Measurements from ENCODE around the gene C2orf49.

Gene C2orf49

GRCh38 chr2:105369777-105370690 lies 32.7 kb downstream of the C2orf49 start:
- no peaks in the 10 kb centered on the region for H3K4me1 ChIP-seq (ENCODE audit: control insufficient read depth, insufficient read depth, low read length)
- no peaks in the 10 kb centered on the region for H3K9me3 ChIP-seq (ENCODE audit: control insufficient read depth, insufficient read depth, low read length)
- H3K36me3 ChIP-seq (ENCODE audit: control insufficient read depth, insufficient read depth, low read length) = peaks cover 4% of the 10 kb centered on the region
- H3K27me3 ChIP-seq (ENCODE audit: control insufficient read depth, insufficient read depth, low read length) = no peaks in the 10 kb centered on the region
- H3K4me3 ChIP-seq (ENCODE audit: low read depth, low read length) = no peak overlapping the region
- no peak overlapping the region for H3K9ac ChIP-seq (ENCODE audit: low read depth, low read length)

- Histone ChIP-seq H3K4me3 (ENCODE audit: low read depth, low read length) (no peak overlapping the region), H3K9me3 (ENCODE audit: control insufficient read depth, insufficient read depth, low read length) (no peaks in the 10 kb centered on the region), H3K9ac (ENCODE audit: low read depth, low read length) (no peak overlapping the region), H3K27me3 (ENCODE audit: control insufficient read depth, insufficient read depth, low read length) (no peaks in the 10 kb centered on the region), H3K36me3 (ENCODE audit: control insufficient read depth, insufficient read depth, low read length) (peaks cover 7% of the 10 kb centered on the region), H3K4me1 (ENCODE audit: control insufficient read depth, insufficient read depth, low read length) (no peaks in the 10 kb centered on the region)
These were observed 33.8 kb downstream of the C2orf49 start for GRCh38 chr2:105371156-105371555.

- peaks cover 7% of the 10 kb centered on the region for H3K36me3 ChIP-seq (ENCODE audit: control insufficient read depth, insufficient read depth, low read length)
These were observed 34.5 kb downstream of the C2orf49 start for GRCh38 chr2:105371810-105372209.

GRCh38 chr2:105373344-105373781 lies 36.0 kb downstream of the C2orf49 start:
- Histone ChIP-seq H3K4me3 (ENCODE audit: low read depth, low read length) (no peak overlapping the region), H3K4me1 (ENCODE audit: control insufficient read depth, insufficient read depth, low read length) (no peaks in the 10 kb centered on the region), H3K9me3 (ENCODE audit: control insufficient read depth, insufficient read depth, low read length) (no peaks in the 10 kb centered on the region), H3K36me3 (ENCODE audit: control insufficient read depth, insufficient read depth, low read length) (peaks cover 3% of the 10 kb centered on the region), H3K9ac (ENCODE audit: low read depth, low read length) (no peak overlapping the region), H3K27me3 (ENCODE audit: control insufficient read depth, insufficient read depth, low read length) (no peaks in the 10 kb centered on the region)

More at GRCh38 chr2:105371810-105372209, 34.5 kb downstream of the C2orf49 start:
- Histone ChIP-seq H3K4me1 (ENCODE audit: control insufficient read depth, insufficient read depth, low read length) (no peaks in the 10 kb centered on the region), H3K4me3 (ENCODE audit: low read depth, low read length) (no peak overlapping the region), H3K9me3 (ENCODE audit: control insufficient read depth, insufficient read depth, low read length) (no peaks in the 10 kb centered on the region), H3K27me3 (ENCODE audit: control insufficient read depth, insufficient read depth, low read length) (no peaks in the 10 kb centered on the region), H3K9ac (ENCODE audit: low read depth, low read length) (no peak overlapping the region)

GRCh38 chr2:105373895-105374401 lies 36.6 kb downstream of the C2orf49 start:
- H3K36me3 ChIP-seq (ENCODE audit: control insufficient read depth, insufficient read depth, low read length) = peaks cover 3% of the 10 kb centered on the region
- no peak overlapping the region for H3K9ac ChIP-seq (ENCODE audit: low read depth, low read length)
- H3K9me3 ChIP-seq (ENCODE audit: control insufficient read depth, insufficient read depth, low read length) = no peaks in the 10 kb centered on the region
- no peak overlapping the region for H3K4me3 ChIP-seq (ENCODE audit: low read depth, low read length)
- H3K27me3 ChIP-seq (ENCODE audit: control insufficient read depth, insufficient read depth, low read length) = no peaks in the 10 kb centered on the region
- H3K4me1 ChIP-seq (ENCODE audit: control insufficient read depth, insufficient read depth, low read length) = no peaks in the 10 kb centered on the region

- Histone ChIP-seq H3K27me3 (ENCODE audit: control insufficient read depth, insufficient read depth, low read length) (no peaks in the 10 kb centered on the region), H3K9me3 (ENCODE audit: control insufficient read depth, insufficient read depth, low read length) (no peaks in the 10 kb centered on the region), H3K36me3 (ENCODE audit: control insufficient read depth, insufficient read depth, low read length) (peaks cover 3% of the 10 kb centered on the region), H3K9ac (ENCODE audit: low read depth, low read length) (no peak overlapping the region), H3K4me3 (ENCODE audit: low read depth, low read length) (no peak overlapping the region), H3K4me1 (ENCODE audit: control insufficient read depth, insufficient read depth, low read length) (no peaks in the 10 kb centered on the region)
These were observed 37.7 kb downstream of the C2orf49 start for GRCh38 chr2:105375001-105375561.

- Histone ChIP-seq H3K9me3 (ENCODE audit: control insufficient read depth, insufficient read depth, low read length) (no peaks in the 10 kb centered on the region), H3K4me1 (ENCODE audit: control insufficient read depth, insufficient read depth, low read length) (no peaks in the 10 kb centered on the region), H3K27me3 (ENCODE audit: control insufficient read depth, insufficient read depth, low read length) (no peaks in the 10 kb centered on the region), H3K9ac (ENCODE audit: low read depth, low read length) (no peak overlapping the region), H3K36me3 (ENCODE audit: control insufficient read depth, insufficient read depth, low read length) (peaks cover 3% of the 10 kb centered on the region), H3K4me3 (ENCODE audit: low read depth, low read length) (no peak overlapping the region)
These were observed 38.7 kb downstream of the C2orf49 start for GRCh38 chr2:105376010-105376409.

- H3K36me3 ChIP-seq (ENCODE audit: control insufficient read depth, insufficient read depth, low read length) = peaks cover 3% of the 10 kb centered on the region
- H3K9ac ChIP-seq (ENCODE audit: low read depth, low read length) = no peak overlapping the region
- no peaks in the 10 kb centered on the region for H3K9me3 ChIP-seq (ENCODE audit: control insufficient read depth, insufficient read depth, low read length)
- H3K27me3 ChIP-seq (ENCODE audit: control insufficient read depth, insufficient read depth, low read length) = no peaks in the 10 kb centered on the region
- no peaks in the 10 kb centered on the region for H3K4me1 ChIP-seq (ENCODE audit: control insufficient read depth, insufficient read depth, low read length)
- no peak overlapping the region for H3K4me3 ChIP-seq (ENCODE audit: low read depth, low read length)
These were observed 39.5 kb downstream of the C2orf49 start for GRCh38 chr2:105376789-105377240.

GRCh38 chr2:105377871-105378270 lies 40.5 kb downstream of the C2orf49 start:
- Histone ChIP-seq H3K36me3 (ENCODE audit: control insufficient read depth, insufficient read depth, low read length) (peaks cover 3% of the 10 kb centered on the region), H3K9me3 (ENCODE audit: control insufficient read depth, insufficient read depth, low read length) (no peaks in the 10 kb centered on the region), H3K27me3 (ENCODE audit: control insufficient read depth, insufficient read depth, low read length) (no peaks in the 10 kb centered on the region), H3K4me3 (ENCODE audit: low read depth, low read length) (no peak overlapping the region), H3K4me1 (ENCODE audit: control insufficient read depth, insufficient read depth, low read length) (no peaks in the 10 kb centered on the region), H3K9ac (ENCODE audit: low read depth, low read length) (no peak overlapping the region)

- Histone ChIP-seq H3K36me3 (ENCODE audit: control insufficient read depth, insufficient read depth, low read length) (peaks cover 3% of the 10 kb centered on the region), H3K4me3 (ENCODE audit: low read depth, low read length) (no peak overlapping the region), H3K9ac (ENCODE audit: low read depth, low read length) (no peak overlapping the region), H3K9me3 (ENCODE audit: control insufficient read depth, insufficient read depth, low read length) (no peaks in the 10 kb centered on the region), H3K27me3 (ENCODE audit: control insufficient read depth, insufficient read depth, low read length) (no peaks in the 10 kb centered on the region), H3K4me1 (ENCODE audit: control insufficient read depth, insufficient read depth, low read length) (no peaks in the 10 kb centered on the region)
These were observed 41.0 kb downstream of the C2orf49 start for GRCh38 chr2:105378276-105378840.

- H3K4me1 ChIP-seq (ENCODE audit: control insufficient read depth, insufficient read depth, low read length) = no peaks in the 10 kb centered on the region
These were observed 41.6 kb downstream of the C2orf49 start for GRCh38 chr2:105378921-105379383.

More at GRCh38 chr2:105378921-105379383, 41.6 kb downstream of the C2orf49 start:
- H3K36me3 ChIP-seq (ENCODE audit: control insufficient read depth, insufficient read depth, low read length) = peaks cover 5% of the 10 kb centered on the region
- no peaks in the 10 kb centered on the region for H3K27me3 ChIP-seq (ENCODE audit: control insufficient read depth, insufficient read depth, low read length)
- no peak overlapping the region for H3K9ac ChIP-seq (ENCODE audit: low read depth, low read length)
- no peaks in the 10 kb centered on the region for H3K9me3 ChIP-seq (ENCODE audit: control insufficient read depth, insufficient read depth, low read length)
- H3K4me3 ChIP-seq (ENCODE audit: low read depth, low read length) = no peak overlapping the region
